Hematopoietic multipotent progenitor cell treated with erythropoietin and hydrocortisone succinate and interleukin-3 and kit ligand, for 15 days (in vitro differentiated cells): ENCODE data around the gene ALDH1L1.

Experiments
- DNase-seq: peaks from one replicate; pipeline ENCODE4 v3.0.0-alpha.2; 2015; ENCODE audit warnings: low spot score

ALDH1L1 gene

DNA sequence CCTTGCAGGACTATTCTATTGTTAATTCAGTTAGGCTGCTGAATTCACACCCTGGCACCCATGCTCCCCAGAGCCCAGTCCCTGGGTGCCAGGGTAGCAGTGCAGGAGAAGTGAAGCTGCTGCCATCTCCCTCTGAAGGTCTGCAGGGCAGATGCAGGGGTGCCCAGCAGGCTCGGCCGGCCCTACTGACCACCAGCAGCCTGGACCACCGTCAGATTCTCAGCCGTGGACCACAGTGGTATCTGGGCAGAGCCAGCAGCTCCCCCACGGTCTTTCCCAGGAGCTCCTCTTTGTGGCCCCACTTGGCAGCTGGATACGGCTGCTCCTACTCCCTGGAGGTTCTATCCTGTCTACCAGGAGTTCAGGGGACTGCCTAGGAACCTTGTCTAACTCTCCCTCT lies 46.8 kb downstream of the ALDH1L1 start:
- DNase-seq: no peak

- no peak for DNase-seq
These were observed 47.5 kb downstream of the ALDH1L1 start for GRCh38 chr3:126132751-126133511.

GRCh38 chr3:126131881-126132750 lies 48.3 kb downstream of the ALDH1L1 start:
- no peak for DNase-seq

DNA sequence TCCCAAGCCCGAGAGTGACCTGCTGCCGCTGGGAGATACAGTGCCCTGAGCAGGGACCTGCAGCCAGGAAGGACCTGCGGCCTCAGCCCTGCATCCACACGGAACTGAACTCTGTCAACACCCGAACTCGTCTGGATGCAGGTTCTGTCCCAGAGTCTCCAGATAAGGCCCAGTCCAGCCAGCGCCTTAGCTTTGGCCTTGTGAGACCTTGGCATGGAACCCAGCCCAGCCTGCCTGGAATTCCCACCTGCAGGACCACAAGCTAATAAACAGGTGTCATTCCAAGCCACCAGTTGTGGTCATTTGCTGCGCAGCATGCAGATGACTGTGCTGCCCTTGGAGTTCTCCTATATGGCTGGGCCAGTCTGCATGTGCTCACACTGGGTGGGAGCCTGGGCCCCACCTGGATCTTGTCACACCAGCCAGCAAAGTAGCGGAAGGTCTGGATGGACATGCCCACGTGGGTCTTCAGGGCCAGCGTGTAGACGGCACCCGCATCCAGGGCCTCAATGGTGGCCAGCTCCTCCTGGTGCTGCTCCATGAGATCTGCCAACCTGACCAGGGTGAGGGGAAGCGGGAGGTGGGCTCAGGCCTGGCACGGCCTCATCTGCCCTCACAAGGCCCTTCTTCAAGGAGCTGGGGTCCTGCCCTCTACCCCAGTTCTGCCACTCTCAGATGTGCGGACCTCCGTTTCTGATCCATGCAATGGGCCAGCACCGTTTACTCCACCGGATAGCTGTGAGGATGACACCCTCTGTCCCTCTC lies 49.2 kb downstream of the ALDH1L1 start:
- no peak for DNase-seq

- no peak for DNase-seq
These were observed 50.1 kb downstream of the ALDH1L1 start for GRCh38 chr3:126130081-126130855.

GRCh38 chr3:126129398-126129891 lies 50.9 kb downstream of the ALDH1L1 start:
- no peak for DNase-seq

GRCh38 chr3:126128504-126129397 lies 51.6 kb downstream of the ALDH1L1 start:
- no peak for DNase-seq

- no peak for DNase-seq
These were observed 52.5 kb downstream of the ALDH1L1 start for GRCh38 chr3:126127904-126128303.

DNA sequence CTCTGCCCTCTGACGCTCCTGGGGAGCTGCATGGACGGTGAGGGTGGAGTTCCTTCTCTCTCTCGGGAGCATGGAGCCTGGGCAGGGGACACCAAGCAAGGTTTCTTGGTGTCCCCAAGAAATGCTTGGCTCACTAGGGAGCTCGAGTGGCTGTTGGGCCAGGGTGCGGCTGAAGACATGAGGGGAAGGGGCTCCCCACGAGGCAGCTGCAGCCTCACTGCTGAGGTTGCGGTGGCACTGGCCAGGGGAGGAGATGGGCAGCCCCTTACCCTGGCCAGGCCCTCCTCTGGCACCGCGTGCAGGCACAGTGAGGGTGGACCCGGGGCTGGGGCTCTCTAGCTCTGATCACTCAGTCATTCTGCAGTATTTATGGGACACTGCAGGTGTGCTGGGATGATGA lies 52.9 kb downstream of the ALDH1L1 start:
- DNase-seq: no peak

DNA sequence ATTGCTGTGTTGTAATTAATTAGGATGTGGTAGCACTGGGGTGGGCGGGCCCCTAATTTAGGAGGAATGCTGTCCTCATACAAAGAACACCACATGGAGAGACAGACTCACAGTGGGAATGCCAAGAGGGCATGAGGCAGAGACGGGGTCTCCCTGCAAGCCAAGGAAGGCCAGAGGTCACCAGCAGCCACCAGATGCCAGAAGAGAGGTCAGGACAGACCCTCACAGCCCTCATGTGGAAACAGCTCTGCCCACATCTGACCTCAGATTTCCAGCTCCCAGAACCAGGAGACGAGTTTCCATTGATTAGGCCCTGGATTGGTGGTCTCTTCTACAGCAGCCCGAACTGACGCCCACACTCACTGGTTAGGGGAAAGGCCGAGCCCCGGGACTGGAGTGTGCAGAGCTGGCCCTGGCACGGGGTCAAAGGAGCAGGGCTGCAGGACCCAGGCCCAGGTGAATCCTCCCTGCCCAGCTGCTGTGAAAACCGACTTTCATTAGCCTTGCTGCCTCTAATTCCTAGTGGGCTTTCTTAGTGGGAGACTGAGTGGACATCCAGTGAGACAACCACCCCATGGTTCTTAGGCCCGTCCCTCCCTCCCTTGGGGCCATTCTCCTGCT lies 53.5 kb downstream of the ALDH1L1 start:
- DNase-seq: no peak

DNA sequence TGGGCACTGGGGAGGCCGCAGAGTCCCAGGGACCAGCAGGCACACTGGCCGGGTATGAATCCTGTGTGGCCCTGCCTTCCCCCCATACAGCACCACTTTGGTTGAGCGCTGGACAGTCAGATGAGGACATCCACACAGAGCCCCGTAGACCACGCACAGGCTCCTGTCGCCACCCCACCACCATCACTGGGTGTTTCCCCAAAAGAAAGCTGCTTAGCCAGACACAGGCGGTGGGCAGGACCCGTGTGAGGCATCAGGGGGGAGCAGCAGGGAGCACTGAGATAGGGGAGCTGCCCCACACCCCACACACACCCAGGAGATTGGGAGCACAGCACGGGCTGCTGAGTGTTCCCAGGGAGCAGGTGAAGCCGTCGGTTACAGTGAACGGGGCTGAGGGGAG lies 54.1 kb downstream of the ALDH1L1 start:
- no peak for DNase-seq

DNA sequence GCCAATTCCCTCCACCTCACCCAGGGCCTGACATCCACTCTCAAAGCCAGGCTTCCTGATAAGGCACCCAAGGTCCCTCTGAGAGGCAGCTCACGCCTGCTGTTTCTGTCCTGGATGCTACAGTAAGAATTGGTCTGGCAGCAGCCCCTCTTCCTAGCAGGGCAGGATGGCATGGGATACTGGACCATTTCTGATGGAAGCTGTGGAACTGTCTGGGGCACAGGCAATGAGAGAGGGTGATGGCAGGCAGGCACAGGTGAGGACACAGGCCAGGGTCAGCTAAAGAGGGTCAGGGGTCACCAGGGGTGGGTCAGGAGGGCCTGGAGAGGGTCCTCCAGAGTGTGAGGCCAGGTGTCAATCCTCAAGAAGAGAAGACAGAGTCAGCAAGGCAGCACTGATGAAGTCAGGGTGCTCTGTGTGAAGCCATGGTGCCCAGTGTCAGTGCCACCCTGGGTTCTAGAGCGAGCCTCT lies 54.6 kb downstream of the ALDH1L1 start:
- DNase-seq: no peak

- no peak for DNase-seq
These were observed 55.0 kb downstream of the ALDH1L1 start for GRCh38 chr3:126125341-126125740.

GRCh38 chr3:126124896-126125295 lies 55.5 kb downstream of the ALDH1L1 start:
- DNase-seq: no peak

GRCh38 chr3:126124148-126124868 lies 56.1 kb downstream of the ALDH1L1 start:
- DNase-seq: no peak

GRCh38 chr3:126121632-126122031 lies 58.8 kb downstream of the ALDH1L1 start:
- no peak for DNase-seq

GRCh38 chr3:126121074-126121473 lies 59.3 kb downstream of the ALDH1L1 start:
- DNase-seq: no peak

GRCh38 chr3:126119976-126120375 lies 60.4 kb downstream of the ALDH1L1 start:
- no peak for DNase-seq

- DNase-seq: no peak
These were observed 61.2 kb downstream of the ALDH1L1 start for GRCh38 chr3:126119008-126119675.
